ENCODE results near the gene PRDM15.

PRDM15 gene

DNA sequence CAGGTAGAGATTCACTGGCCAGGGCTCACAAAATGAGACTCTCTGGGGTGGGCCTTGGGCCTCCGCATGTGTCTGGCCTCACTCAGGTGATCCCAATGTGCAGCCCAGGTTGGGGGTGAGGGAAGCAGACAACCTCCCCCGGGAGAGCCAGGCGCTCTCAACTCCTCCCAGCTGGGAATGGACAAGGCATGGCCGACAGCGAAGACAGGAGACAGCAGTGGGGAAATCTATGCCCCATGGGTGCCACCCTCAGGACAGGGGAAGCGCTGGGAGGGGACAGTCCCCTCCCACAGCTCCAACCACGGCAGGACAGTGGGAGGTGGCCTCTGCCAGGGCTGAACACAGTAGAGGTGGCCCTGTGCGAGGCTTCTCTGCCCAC, 47.7 kb downstream of the PRDM15 start:
- no peaks in the 10 kb centered on the region for H3K9me3 ChIP-seq (ENCODE audit: control insufficient read depth, low read length)
- H3K27ac ChIP-seq (ENCODE audit: low read depth, low read length, severe bottlenecking): no peak overlapping the region
- H3K4me1 ChIP-seq (ENCODE audit: control insufficient read depth, insufficient read depth, low read length, poor library complexity, severe bottlenecking): no peaks in the 10 kb centered on the region
- H3K4me3 ChIP-seq (ENCODE audit: extremely low read depth, insufficient read depth, low read length, poor library complexity, severe bottlenecking): no peak overlapping the region
- peaks cover 23% of the 10 kb centered on the region for H3K36me3 ChIP-seq (ENCODE audit: control insufficient read depth, insufficient read depth, low read length)
- 92 to 100% methylated on average over 3 to 8 of the region's 8 CpGs for WGBS, 2 experiments (ENCODE audit: insufficient coverage in 2 of 2)

DNA sequence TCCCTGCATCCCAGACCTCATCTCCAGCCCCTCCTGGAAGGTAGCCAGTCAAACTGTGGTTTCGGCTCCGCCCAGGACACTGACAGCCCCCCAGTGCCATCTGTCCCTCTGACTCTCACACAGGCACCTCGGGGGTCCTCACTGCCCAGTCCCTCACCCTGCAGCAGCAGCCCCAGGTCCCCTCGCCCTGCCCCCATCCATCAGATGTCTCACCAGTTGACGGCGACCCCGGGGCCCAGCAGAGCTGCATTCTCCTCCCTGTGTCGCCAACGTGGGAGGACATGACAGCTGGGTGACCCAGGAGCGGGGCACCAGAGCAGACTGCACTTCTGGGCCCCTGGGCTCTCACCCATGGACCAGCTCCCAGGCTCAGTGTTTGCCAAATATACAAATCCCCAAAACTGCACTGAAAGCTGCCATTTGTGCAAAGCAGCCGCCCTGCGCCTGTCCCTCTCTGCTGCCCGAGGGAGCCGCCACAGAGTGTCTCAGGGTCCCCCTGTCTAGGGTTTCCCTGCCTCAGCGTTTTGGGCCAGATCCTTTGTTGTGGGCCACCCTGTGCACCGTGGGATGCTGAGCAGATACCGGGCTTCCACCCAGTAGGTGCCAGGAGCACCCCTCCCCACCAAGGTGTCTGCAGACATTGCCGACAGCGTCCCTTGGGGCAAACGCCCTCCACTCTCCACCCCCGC, 48.2 kb downstream of the PRDM15 start:
- 85 to 95% methylated on average over 16 to 20 of the region's 21 CpGs for WGBS, 2 experiments (ENCODE audit: insufficient coverage in 2 of 2)

DNA sequence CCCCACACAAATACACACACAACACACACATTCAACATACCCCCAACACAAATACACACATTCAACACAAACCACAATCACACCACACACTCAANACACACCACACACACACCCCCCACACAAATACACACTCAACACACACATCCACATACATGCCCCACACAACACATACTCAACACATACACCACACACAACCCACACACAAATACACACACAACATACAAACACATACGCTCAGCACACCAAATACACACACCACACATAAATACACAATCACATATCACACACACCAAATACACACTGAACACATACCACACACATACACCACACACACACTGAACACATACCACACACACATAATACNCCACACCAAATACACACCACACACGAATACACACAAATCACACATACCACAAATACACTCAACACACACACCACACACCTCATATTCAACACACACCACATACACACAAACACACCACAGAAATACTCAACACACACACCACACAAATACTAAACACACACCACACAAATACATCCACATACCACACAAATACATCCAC, 48.9 kb downstream of the PRDM15 start:
- Histone ChIP-seq H3K27ac (ENCODE audit: low read depth, low read length, severe bottlenecking) (no peak overlapping the region), H3K36me3 (ENCODE audit: control insufficient read depth, insufficient read depth, low read length) (peaks cover 23% of the 10 kb centered on the region), H3K9me3 (ENCODE audit: control insufficient read depth, low read length) (no peaks in the 10 kb centered on the region), H3K4me1 (ENCODE audit: control insufficient read depth, insufficient read depth, low read length, poor library complexity, severe bottlenecking) (no peaks in the 10 kb centered on the region), H3K4me3 (ENCODE audit: extremely low read depth, insufficient read depth, low read length, poor library complexity, severe bottlenecking) (no peak overlapping the region)
- 84 to 94% methylated on average over 2 of the region's 2 CpGs for WGBS, 2 experiments (ENCODE audit: insufficient coverage in 2 of 2)

More for the DNA sequence above, 48.2 kb downstream of the PRDM15 start:
- H3K36me3 ChIP-seq (ENCODE audit: control insufficient read depth, insufficient read depth, low read length): peaks cover 23% of the 10 kb centered on the region
- no peak overlapping the region for H3K27ac ChIP-seq (ENCODE audit: low read depth, low read length, severe bottlenecking)
- no peaks in the 10 kb centered on the region for H3K9me3 ChIP-seq (ENCODE audit: control insufficient read depth, low read length)
- H3K4me3 ChIP-seq (ENCODE audit: extremely low read depth, insufficient read depth, low read length, poor library complexity, severe bottlenecking): no peak overlapping the region
- no peaks in the 10 kb centered on the region for H3K4me1 ChIP-seq (ENCODE audit: control insufficient read depth, insufficient read depth, low read length, poor library complexity, severe bottlenecking)

DNA sequence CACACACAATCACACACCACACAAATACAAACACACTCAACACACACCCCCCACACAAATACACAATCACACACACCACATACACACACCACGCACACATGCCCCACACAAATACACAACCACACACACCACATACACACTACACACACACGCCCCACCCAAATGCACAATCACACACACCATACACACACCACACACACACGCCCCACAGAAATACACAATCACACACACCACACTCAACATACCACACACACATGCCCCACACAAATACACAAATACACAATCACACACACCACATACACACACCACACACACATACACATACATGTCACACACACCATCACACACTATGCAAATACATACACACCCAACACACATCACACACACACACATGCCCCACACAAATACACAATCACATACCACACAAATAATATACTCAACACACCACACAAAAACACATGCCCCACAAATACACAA, 50.2 kb downstream of the PRDM15 start:
- no peak overlapping the region for H3K4me3 ChIP-seq (ENCODE audit: extremely low read depth, insufficient read depth, low read length, poor library complexity, severe bottlenecking)
- WGBS, 2 experiments (ENCODE audit: insufficient coverage in 2 of 2): 56% methylated on average over 3 of the region's 3 CpGs
- H3K9me3 ChIP-seq (ENCODE audit: control insufficient read depth, low read length): no peaks in the 10 kb centered on the region
- peaks cover 16% of the 10 kb centered on the region for H3K36me3 ChIP-seq (ENCODE audit: control insufficient read depth, insufficient read depth, low read length)
- no peak overlapping the region for H3K27ac ChIP-seq (ENCODE audit: low read depth, low read length, severe bottlenecking)
- H3K4me1 ChIP-seq (ENCODE audit: control insufficient read depth, insufficient read depth, low read length, poor library complexity, severe bottlenecking): no peaks in the 10 kb centered on the region

DNA sequence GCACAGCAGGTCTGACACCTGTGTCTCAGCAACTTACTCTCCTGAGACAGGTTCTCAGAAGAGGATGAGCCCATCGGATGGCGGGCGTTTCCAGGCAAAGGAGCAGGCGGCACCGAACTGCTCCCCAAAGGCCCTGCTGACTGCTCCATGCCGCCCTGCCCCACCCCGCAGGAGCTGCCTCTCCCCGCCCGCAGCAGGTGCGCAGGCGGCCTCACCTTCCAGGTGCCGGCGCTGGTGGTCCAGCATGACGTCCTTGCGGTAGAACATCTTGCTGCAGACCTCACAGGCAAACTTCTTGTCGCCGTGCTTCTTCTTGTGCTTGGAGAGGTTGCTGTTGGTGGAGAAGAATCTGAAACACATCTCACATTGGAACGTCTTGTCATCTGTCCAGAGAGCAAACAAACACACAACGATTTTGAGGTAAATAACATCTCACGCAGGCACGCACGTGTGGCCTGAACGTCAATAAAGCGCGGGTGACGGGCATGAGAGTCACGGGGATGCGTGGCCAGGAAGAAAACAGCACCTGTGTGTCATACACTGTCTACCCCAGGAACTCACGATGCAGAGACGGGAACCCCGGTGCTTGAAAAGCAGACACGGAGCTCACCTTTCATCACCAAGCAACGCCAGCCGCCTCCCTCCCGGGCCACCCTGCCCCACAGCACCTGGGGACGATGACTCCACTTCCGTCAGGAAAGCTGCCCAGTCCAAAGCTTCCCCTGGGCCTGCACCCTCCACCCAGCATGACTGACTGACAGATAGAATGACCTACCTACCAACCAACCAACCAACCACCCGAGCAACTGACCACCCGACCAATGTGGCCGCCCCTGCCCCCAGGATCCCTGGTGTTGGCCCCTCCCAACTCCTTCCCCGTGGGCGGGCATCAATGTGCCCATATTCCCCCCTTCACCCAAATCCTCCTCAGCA, 50.9 kb downstream of the PRDM15 start:
- H3K4me3 ChIP-seq (ENCODE audit: extremely low read depth, insufficient read depth, low read length, poor library complexity, severe bottlenecking): no peak overlapping the region
- 91 to 92% methylated on average over 37 to 39 of the region's 42 CpGs for WGBS, 2 experiments (ENCODE audit: insufficient coverage in 2 of 2)
- H3K27ac ChIP-seq (ENCODE audit: low read depth, low read length, severe bottlenecking): no peak overlapping the region
- H3K4me1 ChIP-seq (ENCODE audit: control insufficient read depth, insufficient read depth, low read length, poor library complexity, severe bottlenecking): no peaks in the 10 kb centered on the region
- H3K36me3 ChIP-seq (ENCODE audit: control insufficient read depth, insufficient read depth, low read length): peaks cover 19% of the 10 kb centered on the region
- no peaks in the 10 kb centered on the region for H3K9me3 ChIP-seq (ENCODE audit: control insufficient read depth, low read length)

DNA sequence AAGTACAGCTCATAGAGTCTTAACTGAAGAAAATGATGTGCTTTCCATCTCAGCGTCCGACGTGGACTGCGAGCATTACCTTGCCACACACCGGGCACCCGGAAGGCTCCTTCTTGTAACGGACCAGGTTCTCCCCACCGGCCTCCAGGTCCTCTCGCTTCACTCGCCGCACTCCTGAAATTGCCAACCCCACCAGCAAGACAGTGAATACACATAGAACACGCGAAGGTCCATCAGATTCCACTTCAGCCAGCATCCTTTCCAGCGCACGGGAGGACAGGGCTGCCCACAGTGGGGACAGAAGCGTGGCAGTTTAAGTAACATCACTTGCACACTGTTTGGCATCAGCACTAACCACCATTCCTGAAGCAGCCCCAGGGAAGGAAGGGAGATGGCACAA, 53.3 kb downstream of the PRDM15 start:
- Histone ChIP-seq H3K27ac (ENCODE audit: low read depth, low read length, severe bottlenecking) (no peak overlapping the region), H3K36me3 (ENCODE audit: control insufficient read depth, insufficient read depth, low read length) (peaks cover 19% of the 10 kb centered on the region), H3K4me3 (ENCODE audit: extremely low read depth, insufficient read depth, low read length, poor library complexity, severe bottlenecking) (no peak overlapping the region), H3K4me1 (ENCODE audit: control insufficient read depth, insufficient read depth, low read length, poor library complexity, severe bottlenecking) (no peaks in the 10 kb centered on the region), H3K9me3 (ENCODE audit: control insufficient read depth, low read length) (no peaks in the 10 kb centered on the region)
- 94 to 96% methylated on average over 14 to 16 of the region's 16 CpGs for WGBS, 2 experiments (ENCODE audit: insufficient coverage in 2 of 2)

DNA sequence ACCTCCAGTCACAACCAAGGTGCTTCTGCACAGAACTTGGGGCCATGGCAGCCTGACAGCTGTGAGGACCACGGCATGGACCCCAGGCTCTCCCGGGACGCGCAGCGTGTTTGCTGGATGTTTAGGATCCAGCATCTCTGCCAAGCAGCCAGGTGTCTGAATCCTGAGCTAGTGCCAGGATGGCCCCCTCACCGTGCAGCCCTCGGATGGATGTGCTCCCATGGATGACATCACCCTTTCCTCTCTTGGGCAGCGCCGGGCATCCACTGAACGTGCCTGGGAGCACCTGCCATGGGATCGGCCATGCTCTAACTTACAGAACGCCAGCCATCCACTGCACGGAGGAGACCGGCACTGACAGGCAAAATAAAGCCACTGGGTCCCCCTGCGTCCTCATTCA, 53.9 kb downstream of the PRDM15 start:
- 83 to 88% methylated on average over 13 to 15 of the region's 15 CpGs for WGBS, 2 experiments (ENCODE audit: insufficient coverage in 2 of 2)
- H3K4me3 ChIP-seq (ENCODE audit: extremely low read depth, insufficient read depth, low read length, poor library complexity, severe bottlenecking): no peak overlapping the region
- peaks cover 19% of the 10 kb centered on the region for H3K36me3 ChIP-seq (ENCODE audit: control insufficient read depth, insufficient read depth, low read length)
- H3K9me3 ChIP-seq (ENCODE audit: control insufficient read depth, low read length): no peaks in the 10 kb centered on the region
- H3K27ac ChIP-seq (ENCODE audit: low read depth, low read length, severe bottlenecking): no peak overlapping the region
- no peaks in the 10 kb centered on the region for H3K4me1 ChIP-seq (ENCODE audit: control insufficient read depth, insufficient read depth, low read length, poor library complexity, severe bottlenecking)

DNA sequence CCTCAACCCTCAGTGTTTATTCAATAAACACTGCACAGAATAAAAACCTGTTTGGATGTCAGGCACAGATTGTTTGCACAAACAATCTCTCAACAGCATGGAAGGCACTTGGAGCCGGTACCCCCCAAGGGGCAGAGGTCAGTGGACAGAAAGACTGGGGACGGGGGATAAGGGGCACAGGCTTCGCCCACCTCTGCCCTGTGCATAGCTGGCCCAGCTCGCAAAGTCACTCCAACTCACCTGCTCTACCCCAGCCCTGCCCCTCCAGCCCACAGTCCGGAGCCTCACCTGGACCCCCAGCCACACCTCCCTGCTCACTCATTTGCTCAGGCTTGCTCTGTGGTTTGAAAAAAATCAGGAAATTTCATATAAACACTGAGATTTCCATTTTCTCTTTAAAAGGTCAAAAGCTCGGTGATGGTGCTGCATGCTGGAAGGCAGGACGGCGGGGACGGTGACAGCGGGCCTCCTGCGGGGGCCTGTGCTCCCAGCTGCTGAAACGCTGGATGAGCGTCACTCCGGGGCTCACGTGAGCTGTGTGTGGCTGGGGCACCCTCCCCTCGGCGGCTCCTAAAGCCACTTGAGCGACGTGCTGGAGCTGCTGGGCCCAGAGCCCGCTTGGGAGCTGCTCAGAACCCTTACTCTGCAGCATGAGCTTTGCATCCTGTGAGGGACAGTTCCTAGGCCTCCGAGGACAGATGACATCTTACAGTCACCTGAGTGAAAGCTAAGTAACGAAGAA, 54.5 kb downstream of the PRDM15 start:
- Histone ChIP-seq H3K4me3 (ENCODE audit: extremely low read depth, insufficient read depth, low read length, poor library complexity, severe bottlenecking) (no peak overlapping the region), H3K9me3 (ENCODE audit: control insufficient read depth, low read length) (no peaks in the 10 kb centered on the region), H3K4me1 (ENCODE audit: control insufficient read depth, insufficient read depth, low read length, poor library complexity, severe bottlenecking) (no peaks in the 10 kb centered on the region), H3K36me3 (ENCODE audit: control insufficient read depth, insufficient read depth, low read length) (peaks cover 19% of the 10 kb centered on the region), H3K27ac (ENCODE audit: low read depth, low read length, severe bottlenecking) (no peak overlapping the region)
- 82 to 85% methylated on average over 21 to 22 of the region's 22 CpGs for WGBS, 2 experiments (ENCODE audit: insufficient coverage in 2 of 2)

DNA sequence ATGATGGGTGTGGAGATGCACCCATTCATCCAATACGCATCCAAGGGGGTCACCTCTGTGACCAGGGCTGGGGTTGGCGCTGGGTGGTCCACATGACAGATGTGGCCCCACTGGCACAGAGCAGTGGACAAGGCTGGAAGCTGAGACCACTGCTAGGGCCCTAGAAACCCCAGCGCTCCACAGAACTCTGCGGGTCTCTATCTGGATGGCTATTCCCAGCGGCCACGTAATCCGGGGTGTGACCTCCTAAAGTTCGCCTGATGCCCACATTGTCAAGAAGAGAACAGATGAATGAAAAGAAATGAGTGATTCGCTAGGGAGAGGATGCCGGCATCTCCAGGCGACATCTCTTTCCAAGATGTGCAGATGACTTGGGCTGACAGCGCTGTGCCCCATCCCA, 55.2 kb downstream of the PRDM15 start:
- Histone ChIP-seq H3K36me3 (ENCODE audit: control insufficient read depth, insufficient read depth, low read length) (peaks cover 19% of the 10 kb centered on the region), H3K4me1 (ENCODE audit: control insufficient read depth, insufficient read depth, low read length, poor library complexity, severe bottlenecking) (no peaks in the 10 kb centered on the region), H3K27ac (ENCODE audit: low read depth, low read length, severe bottlenecking) (no peak overlapping the region), H3K9me3 (ENCODE audit: control insufficient read depth, low read length) (no peaks in the 10 kb centered on the region), H3K4me3 (ENCODE audit: extremely low read depth, insufficient read depth, low read length, poor library complexity, severe bottlenecking) (no peak overlapping the region)
- 95 to 98% methylated on average over 12 of the region's 12 CpGs for WGBS, 2 experiments (ENCODE audit: insufficient coverage in 2 of 2)

DNA sequence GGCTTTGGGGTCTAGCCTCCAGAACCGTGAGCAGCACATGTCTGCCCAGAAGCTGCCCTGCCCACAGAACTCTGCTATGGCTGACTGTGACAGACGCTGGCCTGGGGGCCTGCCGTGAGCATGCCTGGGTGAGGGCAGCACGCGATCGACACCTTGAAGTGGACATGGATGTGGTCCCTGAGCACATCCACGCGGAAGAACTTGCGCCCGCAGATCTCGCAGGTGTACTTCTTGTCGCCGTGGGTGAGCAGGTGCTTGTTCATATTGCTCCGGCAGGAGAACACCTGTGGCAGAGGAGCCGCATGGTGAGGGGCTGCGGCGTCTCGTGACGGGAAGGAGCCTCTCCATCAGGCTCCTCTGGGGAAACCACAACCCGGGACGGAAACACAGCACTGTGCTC, 56.0 kb downstream of the PRDM15 start:
- peaks cover 19% of the 10 kb centered on the region for H3K36me3 ChIP-seq (ENCODE audit: control insufficient read depth, insufficient read depth, low read length)

More for the DNA sequence above, 56.0 kb downstream of the PRDM15 start:
- Histone ChIP-seq H3K27ac (ENCODE audit: low read depth, low read length, severe bottlenecking) (no peak overlapping the region), H3K4me3 (ENCODE audit: extremely low read depth, insufficient read depth, low read length, poor library complexity, severe bottlenecking) (no peak overlapping the region), H3K4me1 (ENCODE audit: control insufficient read depth, insufficient read depth, low read length, poor library complexity, severe bottlenecking) (no peaks in the 10 kb centered on the region), H3K9me3 (ENCODE audit: control insufficient read depth, low read length) (no peaks in the 10 kb centered on the region)
- WGBS, 2 experiments (ENCODE audit: insufficient coverage in 2 of 2): 94 to 96% methylated on average over 21 of the region's 21 CpGs

Measured in mesodermal cell (in vitro differentiated cells).